ENCODE results near the gene SPSB3.

SPSB3 gene

DNA sequence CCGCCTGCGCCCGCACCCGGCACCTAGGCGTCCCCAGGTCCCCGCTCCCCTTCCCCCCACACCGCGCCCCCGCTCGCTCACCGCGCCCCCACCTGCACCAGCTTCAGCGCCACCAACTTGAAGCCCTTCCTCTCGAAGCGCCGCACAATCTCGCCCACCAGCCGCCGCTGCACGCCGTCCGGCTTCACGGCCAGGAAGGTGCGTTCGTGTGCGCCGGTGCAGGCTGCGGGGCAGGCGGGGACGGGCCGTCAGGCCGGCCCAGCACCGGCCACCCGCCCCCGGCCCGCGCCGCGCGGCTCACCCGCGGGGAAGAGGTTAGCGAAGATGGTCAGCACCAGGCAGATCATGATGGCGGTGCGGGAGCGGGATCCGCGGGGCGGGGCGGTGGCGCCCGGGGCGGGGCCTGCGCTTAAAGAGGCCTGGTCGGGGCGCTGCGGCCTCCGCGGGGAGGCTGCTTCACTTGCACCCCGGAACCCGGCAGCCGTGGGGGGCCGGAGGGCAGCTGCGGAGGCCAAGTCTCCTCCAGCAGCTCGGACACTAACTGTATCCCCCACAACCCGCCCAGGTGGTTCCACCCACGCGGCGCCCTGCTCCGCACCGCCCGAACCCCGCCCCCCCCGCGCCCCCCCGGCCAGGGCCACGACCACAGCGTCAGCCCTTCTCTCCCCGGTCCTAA, 11.0 kb downstream of the SPSB3 start, which contains the start of gene NME3 (continued):
- TF ChIP-seq, protein P1, sequence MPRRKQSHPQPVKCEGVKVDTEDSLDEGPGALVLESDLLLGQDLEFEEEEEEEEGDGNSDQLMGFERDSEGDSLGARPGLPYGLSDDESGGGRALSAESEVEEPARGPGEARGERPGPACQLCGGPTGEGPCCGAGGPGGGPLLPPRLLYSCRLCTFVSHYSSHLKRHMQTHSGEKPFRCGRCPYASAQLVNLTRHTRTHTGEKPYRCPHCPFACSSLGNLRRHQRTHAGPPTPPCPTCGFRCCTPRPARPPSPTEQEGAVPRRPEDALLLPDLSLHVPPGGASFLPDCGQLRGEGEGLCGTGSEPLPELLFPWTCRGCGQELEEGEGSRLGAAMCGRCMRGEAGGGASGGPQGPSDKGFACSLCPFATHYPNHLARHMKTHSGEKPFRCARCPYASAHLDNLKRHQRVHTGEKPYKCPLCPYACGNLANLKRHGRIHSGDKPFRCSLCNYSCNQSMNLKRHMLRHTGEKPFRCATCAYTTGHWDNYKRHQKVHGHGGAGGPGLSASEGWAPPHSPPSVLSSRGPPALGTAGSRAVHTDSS (tag by site-specific recombination; IDR thresholded peaks at IDR 0.05) = no peak; the same call in 1 of the 2 replicates
- TF ChIP-seq, protein P2, sequence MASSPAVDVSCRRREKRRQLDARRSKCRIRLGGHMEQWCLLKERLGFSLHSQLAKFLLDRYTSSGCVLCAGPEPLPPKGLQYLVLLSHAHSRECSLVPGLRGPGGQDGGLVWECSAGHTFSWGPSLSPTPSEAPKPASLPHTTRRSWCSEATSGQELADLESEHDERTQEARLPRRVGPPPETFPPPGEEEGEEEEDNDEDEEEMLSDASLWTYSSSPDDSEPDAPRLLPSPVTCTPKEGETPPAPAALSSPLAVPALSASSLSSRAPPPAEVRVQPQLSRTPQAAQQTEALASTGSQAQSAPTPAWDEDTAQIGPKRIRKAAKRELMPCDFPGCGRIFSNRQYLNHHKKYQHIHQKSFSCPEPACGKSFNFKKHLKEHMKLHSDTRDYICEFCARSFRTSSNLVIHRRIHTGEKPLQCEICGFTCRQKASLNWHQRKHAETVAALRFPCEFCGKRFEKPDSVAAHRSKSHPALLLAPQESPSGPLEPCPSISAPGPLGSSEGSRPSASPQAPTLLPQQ (tag by site-specific recombination; IDR thresholded peaks at IDR 0.05) = peak; percentile 97
- TF ChIP-seq ZNF626 (tag by site-specific recombination; IDR thresholded peaks at IDR 0.05) = no peak
- no peak for TF ChIP-seq SCRT1 (tag by site-specific recombination; IDR thresholded peaks at IDR 0.05; ENCODE audit: borderline replicate concordance)
- no peak for TF ChIP-seq ZNF629 (tag by site-specific recombination; IDR thresholded peaks at IDR 0.05)
- TF ChIP-seq, protein P3, sequence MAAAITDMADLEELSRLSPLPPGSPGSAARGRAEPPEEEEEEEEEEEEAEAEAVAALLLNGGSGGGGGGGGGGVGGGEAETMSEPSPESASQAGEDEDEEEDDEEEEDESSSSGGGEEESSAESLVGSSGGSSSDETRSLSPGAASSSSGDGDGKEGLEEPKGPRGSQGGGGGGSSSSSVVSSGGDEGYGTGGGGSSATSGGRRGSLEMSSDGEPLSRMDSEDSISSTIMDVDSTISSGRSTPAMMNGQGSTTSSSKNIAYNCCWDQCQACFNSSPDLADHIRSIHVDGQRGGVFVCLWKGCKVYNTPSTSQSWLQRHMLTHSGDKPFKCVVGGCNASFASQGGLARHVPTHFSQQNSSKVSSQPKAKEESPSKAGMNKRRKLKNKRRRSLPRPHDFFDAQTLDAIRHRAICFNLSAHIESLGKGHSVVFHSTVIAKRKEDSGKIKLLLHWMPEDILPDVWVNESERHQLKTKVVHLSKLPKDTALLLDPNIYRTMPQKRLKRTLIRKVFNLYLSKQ (tag by site-specific recombination; IDR thresholded peaks at IDR 0.05; ENCODE audit: borderline replicate concordance) = no peak
- no peak for TF ChIP-seq ZNF132 (tag by site-specific recombination; IDR thresholded peaks at IDR 0.05; ENCODE audit: borderline replicate concordance)
- TF ChIP-seq ZNF529 (tag by site-specific recombination; IDR thresholded peaks at IDR 0.05; ENCODE audit: insufficient replicate concordance) = no peak
- TF ChIP-seq ZNF223 (tag by site-specific recombination; IDR thresholded peaks at IDR 0.05) = no peak
- TF ChIP-seq, protein P4, sequence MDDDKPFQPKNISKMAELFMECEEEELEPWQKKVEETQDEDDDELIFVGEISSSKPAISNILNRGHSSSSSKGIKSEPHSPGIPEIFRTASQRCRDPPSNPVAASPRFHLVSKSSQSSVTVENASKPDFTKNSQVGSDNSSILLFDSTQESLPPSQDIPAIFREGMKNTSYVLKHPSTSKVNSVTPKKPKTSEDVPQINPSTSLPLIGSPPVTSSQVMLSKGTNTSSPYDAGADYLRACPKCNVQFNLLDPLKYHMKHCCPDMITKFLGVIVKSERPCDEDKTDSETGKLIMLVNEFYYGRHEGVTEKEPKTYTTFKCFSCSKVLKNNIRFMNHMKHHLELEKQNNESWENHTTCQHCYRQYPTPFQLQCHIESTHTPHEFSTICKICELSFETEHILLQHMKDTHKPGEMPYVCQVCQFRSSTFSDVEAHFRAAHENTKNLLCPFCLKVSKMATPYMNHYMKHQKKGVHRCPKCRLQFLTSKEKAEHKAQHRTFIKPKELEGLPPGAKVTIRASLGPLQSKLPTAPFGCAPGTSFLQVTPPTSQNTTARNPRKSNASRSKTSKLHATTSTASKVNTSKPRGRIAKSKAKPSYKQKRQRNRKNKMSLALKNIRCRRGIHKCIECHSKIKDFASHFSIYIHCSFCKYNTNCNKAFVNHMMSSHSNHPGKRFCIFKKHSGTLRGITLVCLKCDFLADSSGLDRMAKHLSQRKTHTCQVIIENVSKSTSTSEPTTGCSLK (tag by site-specific recombination; IDR thresholded peaks at IDR 0.05) = no peak
- TF ChIP-seq ZNF302 (tag by site-specific recombination; IDR thresholded peaks at IDR 0.05; ENCODE audit: low read depth) = no peak
- TF ChIP-seq REPIN1 (tag by site-specific recombination; IDR thresholded peaks at IDR 0.05; ENCODE audit: low read depth) = no peak
- no peak for TF ChIP-seq SETDB1 (IDR thresholded peaks at IDR 0.05; ENCODE audit: insufficient read length, low read length)
- no peak for TF ChIP-seq ZNF585B (tag by site-specific recombination; IDR thresholded peaks at IDR 0.05)
- no peak for TF ChIP-seq RBAK (tag by site-specific recombination; IDR thresholded peaks at IDR 0.05)
- TF ChIP-seq ZNF596 (tag by site-specific recombination; IDR thresholded peaks at IDR 0.05) = no peak
- no peak for TF ChIP-seq KLF7 (tag by site-specific recombination; IDR thresholded peaks at IDR 0.05; ENCODE audit: borderline replicate concordance)
- no peak for TF ChIP-seq SALL2 (tag by site-specific recombination; IDR thresholded peaks at IDR 0.05; ENCODE audit: borderline replicate concordance)
